Measurements from ENCODE around the gene TANGO2. TPM values are rescaled to one million over a fixed set of nuclear protein-coding genes. Genes with fewer than 3 reads are reported as not detected.

The TANGO2 gene
- total and polyA plus RNA-seq, 9 of the 15 experiments (the other 6 are each of a cell fraction or from before 2014, with no cell fraction given), result 15.5 to 94.9 (median 70.1) TPM

GRCh38 chr22:19991645-19992451, 29.1 kb upstream of the TANGO2 start:
- ATAC-seq (no peak), FAIRE-seq (no peak), DNase-seq (ENCODE audit: extremely low read depth in 1 of 4, low spot score in 3 of 4) (peak in 1 of 4 experiments; percentile 27)
- 59% methylated on average over 23 of the region's 23 CpGs for WGBS (ENCODE audit: insufficient coverage, low coverage, missing lambda C conversion rate)
- Histone ChIP-seq H3K4me1 (replicated peaks in 1 of 2; ENCODE audit: control insufficient read depth in 2 of 2, insufficient read depth in 2 of 2, low read length in 2 of 2) (peaks cover 31 to 70% of the 10 kb centered on the region in 2 experiments), H3K4me3 (no peak overlapping the region), H3K36me3 (ENCODE audit: control insufficient read depth, insufficient read depth, low read length) (no peaks in the 10 kb centered on the region), H3K27ac (ENCODE audit: extremely low read depth, low read depth, low read length) (no peak overlapping the region), H4K20me1 (replicated peaks; ENCODE audit: control insufficient read depth, insufficient read depth, low read length) (peaks cover 59% of the 10 kb centered on the region), H3K27me3 (ENCODE audit: control insufficient read depth in 2 of 2, insufficient read depth in 2 of 2, low read length in 2 of 2) (no peaks in the 10 kb centered on the region), H3K9me3 (replicated peaks; ENCODE audit: control insufficient read depth, insufficient read depth, low read depth, low read length) (no peaks in the 10 kb centered on the region), H3K4me2 (ENCODE audit: insufficient read depth, low read length) (no peak overlapping the region), H3K79me2 (ENCODE audit: control insufficient read depth, insufficient read depth, low read length) (no peaks in the 10 kb centered on the region), H3K9ac (ENCODE audit: insufficient read depth in 1 of 2, low read depth in 2 of 2, low read length in 2 of 2) (peak overlapping the region in 1 of 2 experiments; percentile 67; a peak in 2 of 4 replicates), H3K9me1 (ENCODE audit: control insufficient read depth, insufficient read depth, low read length) (peaks cover 15% of the 10 kb centered on the region), H2AFZ (ENCODE audit: low read depth, low read length) (no peak overlapping the region)
- intact Hi-C loops (cut with micrococcal nuclease) (no loop called here), in situ Hi-C loops (cut with MboI) (no loop called here)
- no TSS peak for BruUV-seq (replicated peaks)
- ChIA-PET CTCF (ENCODE audit: low intra/inter-chr PET ratio) (no interaction called here), POLR2A (interaction anchor here (0.6 to 3.1 kb wide), 17 partner anchors 9 to 234 kb away, joined by 3 to 20 read pairs (median 4); partner anchors contain the start of gene TRMT2A)
- TF ChIP-seq NONO (IDR thresholded peaks at IDR 0.05; ENCODE audit: low read depth in 2 of 2, low read length in 1 of 2) (no peak), BRF2 (IDR thresholded peaks at IDR 0.05; ENCODE audit: borderline replicate concordance, insufficient read depth, insufficient read length) (no peak), CBX1 (IDR thresholded peaks at IDR 0.05; ENCODE audit: low read depth) (no peak), RBM34 (IDR thresholded peaks at IDR 0.05; ENCODE audit: borderline replicate concordance, insufficient read depth, low read length) (no peak), WHSC1 (IDR thresholded peaks at IDR 0.05; ENCODE audit: low read length) (peak; percentile 19), HDAC6 (IDR thresholded peaks at IDR 0.05; ENCODE audit: low read depth, low read length) (peak; percentile 47; the same call in 1 of the 2 replicates), DDX20 (tag; IDR thresholded peaks at IDR 0.05; ENCODE audit: low read depth) (no peak), DPF2 (IDR thresholded peaks at IDR 0.05) (no peak), ZBTB2 (IDR thresholded peaks at IDR 0.05) (no peak), THRAP3 (IDR thresholded peaks at IDR 0.05; ENCODE audit: borderline replicate concordance) (no peak), ESRRA (IDR thresholded peaks at IDR 0.05; ENCODE audit: borderline replicate concordance, low read depth) (no peak), THAP7 (CRISPR knock-in tag; IDR thresholded peaks at IDR 0.05) (no peak), ZNF253 (CRISPR knock-in tag; conservative IDR thresholded peaks at IDR 0.05) (no peak), MAX (CRISPR knock-in tag; IDR thresholded peaks at IDR 0.05) (no peak), XRCC5 (IDR thresholded peaks at IDR 0.05; ENCODE audit: low read depth, low read length) (no peak), ARID2 (IDR thresholded peaks at IDR 0.05) (no peak)

Measured in K562 (cell line).